ENCODE measurements around the gene KHDC4.

Gene KHDC4

DNA sequence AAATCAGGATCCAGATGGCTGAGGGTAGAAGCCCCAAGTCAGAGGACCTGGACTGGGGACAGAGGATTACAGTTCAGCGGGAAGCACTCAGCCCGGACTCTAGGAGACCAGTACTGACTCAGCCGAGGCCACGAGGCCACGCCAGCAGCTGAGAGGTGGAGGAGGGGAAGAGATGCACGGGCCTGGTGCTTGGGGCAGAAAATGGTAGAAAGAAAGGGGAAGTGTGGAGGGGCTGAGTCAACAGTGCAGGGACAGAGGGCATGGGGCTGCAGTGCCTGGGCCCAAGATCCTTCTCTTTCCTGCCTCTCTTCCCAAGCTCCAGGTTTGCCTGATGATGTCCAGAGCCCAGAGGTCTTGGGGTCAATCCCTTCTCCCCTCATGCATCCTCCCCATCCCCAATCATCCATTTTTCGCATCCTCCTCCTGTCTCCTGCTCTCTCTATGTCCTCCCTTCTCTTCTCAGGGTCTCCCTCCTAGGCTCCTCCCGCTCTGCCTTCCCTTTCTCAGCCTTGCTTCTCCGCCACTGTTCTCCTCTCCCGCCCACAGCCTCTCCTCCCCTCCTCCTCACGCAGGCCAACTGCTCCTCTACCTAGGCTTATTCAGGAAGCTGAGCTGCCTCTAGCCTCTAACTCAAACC is 36.4 kb upstream of the KHDC4 start:
- H3K9me3 Mint-ChIP-seq = no peaks in the 10 kb centered on the region
- peak overlapping the region; percentile 18 to 64 (median 53) for H3K4me3 Mint-ChIP-seq
- H3K36me3 Mint-ChIP-seq (ENCODE audit: low read depth) = peaks cover 30% of the 10 kb centered on the region
- H3K4me1 Mint-ChIP-seq = peaks cover 94% of the 10 kb centered on the region
- TF ChIP-seq, protein P1, sequence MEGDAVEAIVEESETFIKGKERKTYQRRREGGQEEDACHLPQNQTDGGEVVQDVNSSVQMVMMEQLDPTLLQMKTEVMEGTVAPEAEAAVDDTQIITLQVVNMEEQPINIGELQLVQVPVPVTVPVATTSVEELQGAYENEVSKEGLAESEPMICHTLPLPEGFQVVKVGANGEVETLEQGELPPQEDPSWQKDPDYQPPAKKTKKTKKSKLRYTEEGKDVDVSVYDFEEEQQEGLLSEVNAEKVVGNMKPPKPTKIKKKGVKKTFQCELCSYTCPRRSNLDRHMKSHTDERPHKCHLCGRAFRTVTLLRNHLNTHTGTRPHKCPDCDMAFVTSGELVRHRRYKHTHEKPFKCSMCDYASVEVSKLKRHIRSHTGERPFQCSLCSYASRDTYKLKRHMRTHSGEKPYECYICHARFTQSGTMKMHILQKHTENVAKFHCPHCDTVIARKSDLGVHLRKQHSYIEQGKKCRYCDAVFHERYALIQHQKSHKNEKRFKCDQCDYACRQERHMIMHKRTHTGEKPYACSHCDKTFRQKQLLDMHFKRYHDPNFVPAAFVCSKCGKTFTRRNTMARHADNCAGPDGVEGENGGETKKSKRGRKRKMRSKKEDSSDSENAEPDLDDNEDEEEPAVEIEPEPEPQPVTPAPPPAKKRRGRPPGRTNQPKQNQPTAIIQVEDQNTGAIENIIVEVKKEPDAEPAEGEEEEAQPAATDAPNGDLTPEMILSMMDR (IDR thresholded peaks at IDR 0.05; ENCODE audit: unreplicated experiment in 3 of 3) = no peak
- H3K27me3 Mint-ChIP-seq (ENCODE audit: low read depth) = no peaks in the 10 kb centered on the region
- H3K27ac Mint-ChIP-seq = peak overlapping the region; percentile 89 to 94 (median 91)

DNA sequence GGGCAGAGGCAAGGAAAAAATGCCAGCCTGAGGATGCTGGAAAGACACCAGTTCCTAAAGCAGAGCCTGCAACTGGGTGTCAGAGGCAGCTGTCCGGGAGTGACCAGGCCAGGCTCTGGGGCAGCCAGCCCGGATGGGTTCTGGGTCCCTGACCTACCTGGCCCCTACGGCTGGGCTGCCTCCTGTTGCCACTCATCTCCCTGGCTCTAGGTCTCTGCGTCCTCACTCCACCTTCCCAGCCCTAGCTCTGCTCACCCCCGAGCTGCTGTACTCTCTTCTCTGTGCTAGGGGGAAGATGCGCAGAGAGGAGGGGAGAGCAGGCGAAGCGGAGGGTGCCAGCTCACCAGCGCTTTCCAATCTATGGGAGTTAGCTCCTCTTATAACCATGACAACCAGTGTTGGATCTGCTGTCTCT is 35.2 kb upstream of the KHDC4 start:
- Mint-ChIP-seq H3K27me3 (ENCODE audit: low read depth) (no peaks in the 10 kb centered on the region), H3K4me1 (peaks cover 81% of the 10 kb centered on the region), H3K27ac (peak overlapping the region; percentile 91 to 95 (median 94)), H3K36me3 (ENCODE audit: low read depth) (peaks cover 40% of the 10 kb centered on the region), H3K4me3 (peak overlapping the region in 2 of 3 experiments; percentile 64 to 76), H3K9me3 (no peaks in the 10 kb centered on the region)
- TF ChIP-seq, protein P1 (IDR thresholded peaks at IDR 0.05; ENCODE audit: unreplicated experiment in 3 of 3) = no peak

DNA sequence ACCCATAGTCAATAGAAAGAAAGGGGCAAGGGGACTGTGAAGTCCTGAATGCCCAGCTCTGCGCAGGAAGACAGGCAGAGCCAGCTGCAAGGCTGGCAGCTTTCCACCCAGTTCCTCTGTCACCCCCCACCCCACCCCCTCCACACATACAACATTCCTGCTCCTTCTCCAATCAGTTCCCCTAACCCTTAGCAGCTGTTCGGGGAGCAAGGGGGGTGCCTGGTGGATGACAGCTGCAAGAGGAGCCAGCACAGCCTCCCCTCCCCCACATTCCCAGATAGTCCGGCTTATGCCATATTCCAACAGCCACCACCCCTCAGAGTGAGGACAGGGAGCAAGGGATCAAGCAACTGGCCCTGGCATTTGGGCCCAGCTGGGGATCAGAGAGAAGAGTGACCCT is 34.5 kb upstream of the KHDC4 start:
- H3K4me3 Mint-ChIP-seq = peak overlapping the region; percentile 57 to 76 (median 66)

DNA sequence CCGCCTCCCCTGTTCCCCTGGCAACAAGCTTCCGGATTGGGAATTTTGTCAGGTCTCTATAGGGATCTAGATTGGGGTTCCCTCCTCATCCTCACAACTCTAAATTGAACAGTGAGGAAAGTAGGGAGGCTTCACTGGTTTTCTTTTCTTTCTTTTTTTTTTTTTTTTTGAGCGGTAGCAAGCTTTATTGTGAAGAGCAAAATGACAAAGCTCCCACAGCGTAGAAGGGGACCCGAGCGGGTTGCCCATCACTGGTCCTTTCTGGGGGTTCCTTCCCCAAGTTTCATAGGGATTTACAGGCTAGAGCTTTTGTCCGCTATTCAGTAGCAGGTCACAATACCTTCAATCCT is 33.8 kb upstream of the KHDC4 start:
- TF ChIP-seq, protein P1 (IDR thresholded peaks at IDR 0.05; ENCODE audit: unreplicated experiment in 3 of 3) = no peak
- Mint-ChIP-seq H3K9me3 (no peaks in the 10 kb centered on the region), H3K4me1 (peaks cover 72% of the 10 kb centered on the region), H3K27ac (peak overlapping the region; percentile 91 to 95 (median 94)), H3K27me3 (ENCODE audit: low read depth) (no peaks in the 10 kb centered on the region), H3K4me3 (peak overlapping the region; percentile 57 to 76 (median 66)), H3K36me3 (ENCODE audit: low read depth) (peaks cover 43% of the 10 kb centered on the region)

More for the DNA sequence above, 34.5 kb upstream of the KHDC4 start:
- H3K4me1 Mint-ChIP-seq = peaks cover 77% of the 10 kb centered on the region
- H3K27ac Mint-ChIP-seq = peak overlapping the region; percentile 91 to 95 (median 94)
- TF ChIP-seq, protein P1 (IDR thresholded peaks at IDR 0.05; ENCODE audit: unreplicated experiment in 3 of 3) = no peak
- no peaks in the 10 kb centered on the region for H3K27me3 Mint-ChIP-seq (ENCODE audit: low read depth)
- peaks cover 43% of the 10 kb centered on the region for H3K36me3 Mint-ChIP-seq (ENCODE audit: low read depth)
- H3K9me3 Mint-ChIP-seq = no peaks in the 10 kb centered on the region

DNA sequence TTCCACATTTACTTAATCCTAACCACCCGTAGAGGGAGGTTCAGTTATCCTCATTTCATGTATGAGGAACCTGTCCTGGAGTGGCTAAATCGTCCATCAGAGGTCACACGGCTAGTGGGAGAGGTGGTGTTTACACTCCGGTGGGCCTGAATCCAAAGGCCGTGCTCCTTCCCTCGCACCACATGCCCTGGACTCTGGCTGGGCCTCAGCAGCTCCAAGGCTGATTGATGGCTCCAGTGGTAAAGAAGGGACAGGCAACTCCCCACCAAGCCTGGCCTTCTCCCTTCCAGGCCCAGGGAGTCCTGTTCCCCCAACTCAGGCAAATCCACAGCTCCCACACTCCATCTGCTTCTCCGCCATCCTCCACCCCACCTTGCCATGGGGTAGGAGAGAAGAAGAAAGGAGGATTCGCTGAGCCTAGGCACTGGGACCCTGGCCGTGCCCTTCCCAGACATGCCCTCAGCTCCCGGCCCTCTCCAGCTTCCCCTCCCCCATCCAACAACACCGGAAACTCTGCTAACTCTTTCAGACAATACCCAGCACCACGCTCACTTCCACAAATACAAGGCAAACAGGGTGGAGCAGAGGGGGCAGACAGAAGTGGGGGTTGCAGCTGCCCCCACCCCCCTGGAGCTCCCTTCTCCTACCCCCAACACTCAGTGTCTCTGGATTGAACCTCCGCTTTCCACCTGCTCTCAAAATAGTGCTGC is 33.3 kb upstream of the KHDC4 start:
- no peaks in the 10 kb centered on the region for H3K9me3 Mint-ChIP-seq
- H3K4me1 Mint-ChIP-seq = peaks cover 66% of the 10 kb centered on the region
- H3K36me3 Mint-ChIP-seq (ENCODE audit: low read depth) = peaks cover 48% of the 10 kb centered on the region
- peak overlapping the region; percentile 57 to 76 (median 66) for H3K4me3 Mint-ChIP-seq
- TF ChIP-seq, protein P1 (IDR thresholded peaks at IDR 0.05; ENCODE audit: unreplicated experiment in 3 of 3) = no peak
- H3K27me3 Mint-ChIP-seq (ENCODE audit: low read depth) = no peaks in the 10 kb centered on the region
- peak overlapping the region; percentile 91 to 95 (median 94) for H3K27ac Mint-ChIP-seq

Data from nephron (organoid).